ENCODE results near the gene LHFPL5.

Gene LHFPL5

GRCh38 chr6:35804996-35805736 is at the start of gene LHFPL5:
LHFPL5 (plus strand) TSS chr6:35805352; CDS start chr6:35805671, 319 bp downstream.
- no peak for FAIRE-seq
- peak; percentile 79 for DNase-seq (ENCODE audit: insufficient read length, low spot score)

DNA sequence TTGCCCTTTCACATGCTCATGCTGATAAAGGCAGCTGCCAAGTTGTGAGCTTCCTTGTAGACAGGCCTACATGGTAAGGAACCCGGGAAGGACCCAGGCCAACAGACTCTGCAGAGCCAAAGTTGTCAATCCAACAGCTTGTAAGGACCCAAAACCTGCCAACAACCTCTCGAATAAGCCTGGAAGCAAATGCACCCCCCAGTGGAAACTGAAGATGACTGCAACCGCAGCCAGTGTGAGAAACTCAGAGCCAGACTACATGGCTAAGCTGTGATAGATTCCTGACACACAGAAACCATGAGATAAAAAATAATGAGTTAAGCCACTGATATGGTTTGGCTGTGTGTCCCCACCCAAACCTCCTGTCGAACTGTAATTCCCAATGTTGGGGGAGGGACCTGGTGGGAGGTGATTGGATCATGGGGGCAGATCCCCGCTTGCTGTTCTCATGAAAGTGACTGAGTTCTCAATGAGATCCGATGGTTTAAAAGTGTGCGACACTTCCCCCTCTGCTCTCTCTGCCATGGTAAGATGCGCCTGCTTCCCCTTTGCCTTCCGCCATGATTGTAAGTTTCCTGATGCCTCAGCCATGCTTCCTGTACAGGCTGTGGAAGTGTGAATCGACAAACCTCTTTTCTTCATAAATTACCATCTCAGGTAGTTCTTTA is 47.6 kb upstream of the LHFPL5 start:
- no peak for FAIRE-seq
- peak; percentile 57 for DNase-seq (ENCODE audit: insufficient read length, low spot score)

DNA sequence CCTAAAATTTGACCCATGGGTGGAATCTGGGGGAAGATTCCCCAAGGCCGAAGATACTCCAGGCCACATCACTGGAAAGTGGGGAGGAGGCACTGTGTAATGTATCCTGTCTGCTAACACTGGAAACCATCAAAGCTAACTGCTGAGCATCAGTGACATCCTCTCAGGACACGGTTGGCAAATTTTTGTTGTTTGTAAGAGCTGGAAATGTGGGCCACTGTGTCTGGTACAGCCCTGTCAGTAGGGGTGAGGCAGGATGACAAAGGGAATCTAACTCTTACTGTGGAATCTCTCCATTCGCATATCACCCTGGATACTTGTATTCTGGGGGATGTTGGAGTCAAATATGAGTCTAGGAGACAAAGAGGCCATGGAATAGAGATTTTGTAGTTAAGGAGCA is 45.7 kb upstream of the LHFPL5 start:
- no peak for FAIRE-seq
- DNase-seq (ENCODE audit: insufficient read length, low spot score): no peak

GRCh38 chr6:35765739-35766138 is 39.4 kb upstream of the LHFPL5 start:
- DNase-seq (ENCODE audit: insufficient read length, low spot score) (no peak), FAIRE-seq (no peak)

- no peak for DNase-seq (ENCODE audit: insufficient read length, low spot score)
- FAIRE-seq: no peak
These were observed 35.9 kb upstream of the LHFPL5 start for GRCh38 chr6:35769211-35769610.

DNA sequence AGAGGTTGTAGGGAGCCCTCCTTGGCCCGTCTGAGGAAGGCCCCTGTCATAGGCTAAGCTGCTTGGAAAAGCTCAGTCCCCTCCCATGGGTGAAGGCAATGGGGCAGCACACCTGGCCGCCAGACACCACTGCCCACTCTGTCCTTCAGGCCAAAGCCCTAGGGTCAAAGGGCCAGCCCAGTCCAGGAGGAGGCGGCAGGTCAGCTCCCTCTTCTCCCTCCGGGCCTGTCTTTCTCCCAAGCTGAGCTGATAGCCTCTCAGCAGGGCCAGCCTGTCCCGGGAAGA is 33.9 kb upstream of the LHFPL5 start:
- FAIRE-seq (no peak), DNase-seq (ENCODE audit: insufficient read length, low spot score) (no peak)

- DNase-seq (ENCODE audit: insufficient read length, low spot score): no peak
- FAIRE-seq: no peak
These were observed 30.9 kb upstream of the LHFPL5 start for GRCh38 chr6:35774116-35774794.

DNA sequence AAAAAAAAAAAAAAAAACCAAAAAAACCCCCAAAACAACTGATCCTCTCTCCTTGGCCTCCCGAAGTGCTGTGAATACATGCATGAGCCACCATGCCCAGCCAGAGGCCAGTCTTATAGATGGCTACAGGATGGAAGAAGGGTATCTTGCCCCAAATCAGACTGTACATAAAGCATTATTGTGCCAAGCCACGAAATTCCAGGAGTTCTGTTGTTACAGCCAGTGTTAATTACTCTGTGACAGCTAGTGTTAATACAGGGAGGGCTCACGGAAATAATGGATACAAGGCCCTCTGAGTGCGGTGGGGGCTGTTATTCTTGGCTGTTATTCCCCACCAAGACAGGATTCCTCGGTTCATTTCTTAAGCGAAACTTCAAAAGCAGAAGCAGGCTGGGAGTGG is 30.1 kb upstream of the LHFPL5 start:
- FAIRE-seq: no peak
- no peak for DNase-seq (ENCODE audit: insufficient read length, low spot score)

DNA sequence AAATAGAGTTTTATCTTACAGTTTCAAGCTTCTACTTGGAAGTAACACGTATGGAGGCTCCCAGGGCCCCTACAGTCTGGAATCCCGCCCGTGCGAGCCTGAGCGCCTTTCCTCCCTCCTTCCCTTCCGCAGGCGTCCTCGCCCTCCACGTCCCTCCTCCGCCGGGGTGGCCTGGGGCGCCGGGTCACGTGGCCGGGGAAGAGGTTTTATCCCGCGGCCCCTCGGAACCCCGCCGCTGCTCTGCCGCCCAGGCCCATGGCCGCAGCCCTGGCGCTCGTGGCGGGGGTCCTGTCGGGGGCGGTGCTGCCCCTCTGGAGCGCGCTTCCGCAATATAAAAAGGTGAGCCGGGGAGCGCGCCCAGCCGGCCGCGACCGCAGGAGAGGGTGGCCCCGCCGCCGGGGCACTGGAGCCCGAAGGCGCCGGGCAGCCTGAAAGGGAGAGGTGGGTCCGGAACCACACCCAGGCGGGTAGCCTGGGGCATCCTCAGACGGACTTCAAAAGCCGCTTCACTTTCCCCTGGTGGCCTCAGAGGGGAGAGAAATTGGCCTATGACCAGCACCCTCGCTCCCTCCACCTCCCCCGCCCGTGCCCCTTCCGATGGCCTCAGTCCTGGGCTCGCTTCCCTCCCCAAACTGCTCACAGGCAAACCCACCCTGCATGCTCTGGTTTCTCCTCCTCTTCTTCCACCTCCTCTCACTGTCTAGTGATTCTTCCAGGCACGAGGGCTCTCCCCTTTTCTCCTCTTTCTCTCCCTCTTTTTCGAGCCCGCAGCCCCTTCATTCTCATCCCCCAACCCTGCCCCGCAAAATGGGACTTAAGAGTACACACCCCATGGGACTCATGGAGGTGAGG is 28.6 kb upstream of the LHFPL5 start, which contains the start of gene CLPSL2:
CLPSL2 (plus strand) TSS at position 235 of the 852 bp plus-strand sequence; CDS start at position 256, 21 bp downstream.
- peak; percentile 65 for FAIRE-seq
- peak; percentile 68 for DNase-seq (ENCODE audit: insufficient read length, low spot score)

GRCh38 chr6:35777356-35778102 is 27.6 kb upstream of the LHFPL5 start:
- FAIRE-seq: no peak
- no peak for DNase-seq (ENCODE audit: insufficient read length, low spot score)

- no peak for FAIRE-seq
- no peak for DNase-seq (ENCODE audit: insufficient read length, low spot score)
These were observed 26.7 kb upstream of the LHFPL5 start for GRCh38 chr6:35778437-35778836.

DNA sequence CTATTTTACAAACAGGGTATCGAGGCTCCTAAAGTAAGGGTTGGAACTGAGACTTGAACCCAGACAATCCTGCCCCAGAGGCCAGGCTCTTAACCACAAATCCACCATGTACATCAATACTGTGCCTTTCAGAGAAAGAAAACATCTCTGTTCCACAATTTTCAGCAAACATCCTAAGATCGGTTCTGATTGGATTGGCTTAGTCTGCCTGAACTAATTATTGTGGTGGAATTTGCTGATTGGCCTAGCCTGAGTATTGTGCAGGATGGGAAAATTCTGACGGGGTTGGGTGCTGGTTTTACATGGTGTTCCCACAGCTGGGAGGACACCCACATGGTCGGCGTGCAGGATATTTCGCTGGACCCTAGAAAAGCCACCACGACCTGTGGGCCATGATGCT is 24.4 kb upstream of the LHFPL5 start, which contains the start of gene CLPSL1:
CLPSL1 (plus strand) TSS at position 301 of the 400 bp plus-strand sequence; CDS start at position 393, 92 bp downstream.
- no peak for DNase-seq (ENCODE audit: insufficient read length, low spot score)
- FAIRE-seq: no peak

DNA sequence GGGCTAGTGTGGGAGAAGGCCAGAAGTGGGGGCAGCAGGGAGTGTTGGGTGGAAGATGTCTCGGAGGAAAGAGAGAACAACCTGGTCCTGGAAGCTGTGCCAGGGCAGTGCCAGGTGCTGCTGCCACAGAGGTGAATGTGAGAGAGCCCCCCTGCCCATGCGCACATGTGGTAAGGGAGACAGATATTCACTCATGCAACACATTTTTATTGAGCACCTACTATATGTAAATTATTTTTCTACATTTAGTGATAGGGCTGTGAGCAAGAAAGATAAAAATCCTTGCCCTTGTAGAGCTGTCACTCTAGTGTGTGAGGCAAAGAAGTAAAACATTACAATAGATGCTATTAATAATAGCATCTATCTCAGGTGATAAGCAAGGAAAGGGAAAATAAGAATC is 23.9 kb upstream of the LHFPL5 start:
- FAIRE-seq (no peak), DNase-seq (ENCODE audit: insufficient read length, low spot score) (no peak)

GRCh38 chr6:35782424-35782823 is 22.7 kb upstream of the LHFPL5 start:
- DNase-seq (ENCODE audit: insufficient read length, low spot score) (no peak), FAIRE-seq (no peak)

DNA sequence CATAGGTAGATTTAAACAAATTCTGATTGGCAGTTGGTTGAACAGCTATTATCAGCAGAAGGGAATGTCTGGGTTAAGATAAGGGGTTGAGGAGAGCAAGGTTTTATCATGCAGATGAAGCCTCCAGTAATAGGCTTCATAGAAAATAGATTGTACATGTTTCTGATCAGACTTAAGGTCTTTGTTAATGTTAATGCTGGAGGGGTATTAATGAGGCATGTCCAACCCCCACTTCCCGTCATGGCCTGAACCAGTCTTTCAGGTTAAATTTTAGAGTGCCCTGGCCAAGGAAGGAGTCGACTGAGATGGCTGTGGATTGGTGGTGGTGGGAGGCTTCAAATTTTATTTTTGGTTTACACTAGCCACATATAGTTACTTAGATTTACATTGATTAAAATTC is 21.0 kb upstream of the LHFPL5 start:
- FAIRE-seq (no peak), DNase-seq (ENCODE audit: insufficient read length, low spot score) (no peak)

- FAIRE-seq (no peak), DNase-seq (ENCODE audit: insufficient read length, low spot score) (no peak)
These were observed 18.9 kb upstream of the LHFPL5 start for GRCh38 chr6:35786272-35786671.

DNA sequence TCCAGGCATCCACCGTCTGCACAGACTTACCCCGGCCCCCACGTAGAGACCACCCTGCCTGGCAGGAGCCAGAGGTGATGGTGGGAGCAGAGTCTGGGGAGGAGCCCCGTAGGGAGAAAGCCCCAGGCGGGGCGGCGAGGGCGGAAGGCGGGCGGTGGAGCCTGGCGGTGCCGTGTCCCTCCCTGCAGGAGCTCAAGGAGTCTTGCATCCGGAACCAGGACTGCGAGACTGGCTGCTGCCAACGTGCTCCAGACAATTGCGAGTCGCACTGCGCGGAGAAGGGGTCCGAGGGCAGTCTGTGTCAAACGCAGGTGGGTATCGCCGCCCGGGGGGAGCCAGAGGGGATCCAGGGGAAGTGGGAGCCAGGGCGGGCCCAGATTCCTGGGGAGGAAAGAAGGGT is 18.3 kb upstream of the LHFPL5 start:
- FAIRE-seq (no peak), DNase-seq (ENCODE audit: insufficient read length, low spot score) (no peak)

GRCh38 chr6:35787266-35788218 is 17.6 kb upstream of the LHFPL5 start:
- no peak for FAIRE-seq
- DNase-seq (ENCODE audit: insufficient read length, low spot score): no peak

- no peak for FAIRE-seq
- DNase-seq (ENCODE audit: insufficient read length, low spot score): no peak
These were observed 16.6 kb upstream of the LHFPL5 start for GRCh38 chr6:35788423-35788982.

Measured in HTR-8/SVneo (cell line).